ENCODE results near the gene LGI2.
"Not testable (repeated sequence)": the region's sequence is repeated elsewhere in the genome, so short reads cannot be mapped to it uniquely, and the experiment has no call there.

The LGI2 gene

GRCh38 chr4:25030277-25031076 lies at the start of gene LGI2:
Gene LGI2, minus strand, starts transcription at chr4:25030946. Its CDS starts 253 bp downstream, at chr4:25030693.
- DNase-seq (ENCODE audit: extremely low read depth in 1 of 2, low read depth in 1 of 2): no peak

- no peak for DNase-seq (ENCODE audit: extremely low read depth in 1 of 2, low read depth in 1 of 2)
These were observed 47.8 kb upstream of the LGI2 start for GRCh38 chr4:25078523-25078922.

GRCh38 chr4:25076625-25077398 lies 46.1 kb upstream of the LGI2 start:
- no peak for DNase-seq (ENCODE audit: extremely low read depth in 1 of 2, low read depth in 1 of 2)

GRCh38 chr4:25075851-25076250 lies 45.1 kb upstream of the LGI2 start:
- no peak for DNase-seq (ENCODE audit: extremely low read depth in 1 of 2, low read depth in 1 of 2)

- no peak for DNase-seq (ENCODE audit: extremely low read depth in 1 of 2, low read depth in 1 of 2)
These were observed 44.4 kb upstream of the LGI2 start for GRCh38 chr4:25075129-25075528.

GRCh38 chr4:25070545-25070944 lies 39.8 kb upstream of the LGI2 start:
- DNase-seq (ENCODE audit: extremely low read depth in 1 of 2, low read depth in 1 of 2): no peak

GRCh38 chr4:25069014-25069413 lies 38.3 kb upstream of the LGI2 start:
- DNase-seq (ENCODE audit: extremely low read depth in 1 of 2, low read depth in 1 of 2): no peak

- no peak for DNase-seq (ENCODE audit: extremely low read depth in 1 of 2, low read depth in 1 of 2)
These were observed 37.6 kb upstream of the LGI2 start for GRCh38 chr4:25068386-25068785.

- DNase-seq (ENCODE audit: extremely low read depth in 1 of 2, low read depth in 1 of 2): no peak
These were observed 35.3 kb upstream of the LGI2 start for GRCh38 chr4:25065932-25066590.

GRCh38 chr4:25065431-25065858 lies 34.7 kb upstream of the LGI2 start:
- no peak for DNase-seq (ENCODE audit: extremely low read depth in 1 of 2, low read depth in 1 of 2)

GRCh38 chr4:25064447-25064846 lies 33.7 kb upstream of the LGI2 start:
- DNase-seq (ENCODE audit: extremely low read depth in 1 of 2, low read depth in 1 of 2): not testable (repeated sequence)

- DNase-seq (ENCODE audit: extremely low read depth in 1 of 2, low read depth in 1 of 2): no peak
These were observed 32.4 kb upstream of the LGI2 start for GRCh38 chr4:25063116-25063515.

- no peak for DNase-seq (ENCODE audit: extremely low read depth in 1 of 2, low read depth in 1 of 2)
These were observed 31.4 kb upstream of the LGI2 start for GRCh38 chr4:25062098-25062497.

GRCh38 chr4:25061602-25062001 lies 30.9 kb upstream of the LGI2 start:
- DNase-seq (ENCODE audit: extremely low read depth in 1 of 2, low read depth in 1 of 2): no peak

GRCh38 chr4:25060963-25061340 lies 30.2 kb upstream of the LGI2 start:
- no peak for DNase-seq (ENCODE audit: extremely low read depth in 1 of 2, low read depth in 1 of 2)

- DNase-seq (ENCODE audit: extremely low read depth in 1 of 2, low read depth in 1 of 2): no peak
These were observed 29.7 kb upstream of the LGI2 start for GRCh38 chr4:25060241-25060962.

GRCh38 chr4:25059791-25060190 lies 29.0 kb upstream of the LGI2 start:
- no peak for DNase-seq (ENCODE audit: extremely low read depth in 1 of 2, low read depth in 1 of 2)

- no peak for DNase-seq (ENCODE audit: extremely low read depth in 1 of 2, low read depth in 1 of 2)
These were observed 28.1 kb upstream of the LGI2 start for GRCh38 chr4:25058796-25059195.

GRCh38 chr4:25057299-25057698 lies 26.6 kb upstream of the LGI2 start:
- no peak for DNase-seq (ENCODE audit: extremely low read depth in 1 of 2, low read depth in 1 of 2)

- DNase-seq (ENCODE audit: extremely low read depth in 1 of 2, low read depth in 1 of 2): not testable (repeated sequence)
These were observed 21.3 kb upstream of the LGI2 start for GRCh38 chr4:25052037-25052436.

GRCh38 chr4:25051534-25051933 lies 20.8 kb upstream of the LGI2 start:
- no peak for DNase-seq (ENCODE audit: extremely low read depth in 1 of 2, low read depth in 1 of 2)
